ENCODE results near the gene COA7. TPM values are rescaled to one million over a fixed set of nuclear protein-coding genes. Genes with fewer than 3 reads are reported as not detected.
"Not testable (repeated sequence)": the region's sequence is repeated elsewhere in the genome, so short reads cannot be mapped to it uniquely, and the experiment has no call there.

Gene COA7
- total RNA-seq, 2 experiments from 2014 or later: 16.3 to 17.6 TPM

- Mint-ChIP-seq H3K4me1 (ENCODE audit: low read depth) (peaks cover 23% of the 10 kb centered on the region), H3K27me3 (no peaks in the 10 kb centered on the region), H3K36me3 (ENCODE audit: low read depth) (peaks cover 44% of the 10 kb centered on the region), H3K4me3 (no peak overlapping the region), H3K9me3 (peaks cover 1% of the 10 kb centered on the region), H3K27ac (no peak overlapping the region)
- intact Hi-C loops (cut with micrococcal nuclease): no loop called here
- no peak for TF ChIP-seq CTCF (IDR thresholded peaks at IDR 0.05)
- ATAC-seq: no peak
- POLR2A ChIA-PET: no interaction called here
- DNase-seq: no peak
- CTCF ChIA-PET: no interaction called here
Observed at GRCh38 chr1:52693843-52694242, 4.3 kb downstream of the COA7 start.

- H3K4me3 Mint-ChIP-seq; intact Hi-C loops (cut with micrococcal nuclease); CTCF ChIA-PET; H3K27ac Mint-ChIP-seq; POLR2A ChIA-PET; ATAC-seq; H3K27me3 Mint-ChIP-seq; H3K9me3 Mint-ChIP-seq; DNase-seq: not testable (repeated sequence)
- Mint-ChIP-seq H3K36me3 (ENCODE audit: low read depth) (peaks cover 48% of the 10 kb centered on the region), H3K4me1 (ENCODE audit: low read depth) (peaks cover 18% of the 10 kb centered on the region)
Observed at GRCh38 chr1:52693351-52693750, 4.8 kb downstream of the COA7 start.

- ChIA-PET POLR2A (no interaction called here), CTCF (no interaction called here)
- DNase-seq (no peak), ATAC-seq (no peak)
- peaks cover 1% of the 10 kb centered on the region for H3K9me3 Mint-ChIP-seq
- TF ChIP-seq CTCF (IDR thresholded peaks at IDR 0.05): no peak
- peaks cover 53% of the 10 kb centered on the region for H3K36me3 Mint-ChIP-seq (ENCODE audit: low read depth)
- no peak overlapping the region for H3K27ac Mint-ChIP-seq
- H3K27me3 Mint-ChIP-seq: no peaks in the 10 kb centered on the region
- peaks cover 18% of the 10 kb centered on the region for H3K4me1 Mint-ChIP-seq (ENCODE audit: low read depth)
- H3K4me3 Mint-ChIP-seq: no peak overlapping the region
- intact Hi-C loops (cut with micrococcal nuclease): no loop called here
Observed at GRCh38 chr1:52692697-52693096, 5.5 kb downstream of the COA7 start.

GRCh38 chr1:52691821-52692220 lies 6.3 kb downstream of the COA7 start:
- no peak for TF ChIP-seq CTCF (IDR thresholded peaks at IDR 0.05)
- no peak overlapping the region for H3K4me3 Mint-ChIP-seq
- intact Hi-C loops (cut with micrococcal nuclease): no loop called here
- H3K27me3 Mint-ChIP-seq: no peaks in the 10 kb centered on the region
- peak overlapping the region; percentile 55 for H3K27ac Mint-ChIP-seq
- peaks cover 56% of the 10 kb centered on the region for H3K36me3 Mint-ChIP-seq (ENCODE audit: low read depth)
- ATAC-seq (no peak), DNase-seq (no peak)
- POLR2A ChIA-PET: no interaction called here
- CTCF ChIA-PET: interaction anchor here (0.9 kb wide), 1 partner anchor 32 kb away, joined by 4 read pairs; no protein-coding TSS in a partner anchor
- peaks cover 13% of the 10 kb centered on the region for H3K4me1 Mint-ChIP-seq (ENCODE audit: low read depth)
- H3K9me3 Mint-ChIP-seq: peaks cover 1% of the 10 kb centered on the region

GRCh38 chr1:52686830-52687229 lies 11.3 kb downstream of the COA7 start:
- no peaks in the 10 kb centered on the region for H3K27me3 Mint-ChIP-seq
- DNase-seq (no peak), ATAC-seq (no peak)
- peaks cover 5% of the 10 kb centered on the region for H3K4me1 Mint-ChIP-seq (ENCODE audit: low read depth)
- H3K4me3 Mint-ChIP-seq: no peak overlapping the region
- no peak overlapping the region for H3K27ac Mint-ChIP-seq
- no peak for TF ChIP-seq CTCF (IDR thresholded peaks at IDR 0.05)
- ChIA-PET CTCF (interaction anchor here (0.9 to 3.4 kb wide), 21 partner anchors 9 to 563 kb away, joined by 3 to 15 read pairs (median 4); partner anchors contain the start of genes ECHDC2, ORC1, PRPF38A and SHISAL2A), POLR2A (interaction anchor here (0.6 to 1.3 kb wide), 6 partner anchors 11 to 321 kb away, joined by 3 to 4 read pairs (median 3); partner anchors contain the start of genes ORC1 and PRPF38A)
- peaks cover 48% of the 10 kb centered on the region for H3K36me3 Mint-ChIP-seq (ENCODE audit: low read depth)
- H3K9me3 Mint-ChIP-seq: no peaks in the 10 kb centered on the region
- intact Hi-C loops (cut with micrococcal nuclease): loop anchor here (10.0 kb wide), 1 partner anchor 262 kb away; no protein-coding TSS in a partner anchor

All from activated CD8-positive, alpha-beta T cell treated with anti-CD3 and anti-CD28 coated beads for 36 hours (primary cell).